GM21529 (cell line): ENCODE results near the gene GSTCD.
"Not testable (repeated sequence)": the region's sequence is repeated elsewhere in the genome, so short reads cannot be mapped to it uniquely, and the experiment has no call there.

Source experiments
- ATAC-seq: cut with Tn5 transposase; IDR thresholded peaks from one replicate; pipeline ENCODE4 v1.9.1; 2021; ENCODE audit not compliant: unreplicated experiment

GSTCD gene

DNA sequence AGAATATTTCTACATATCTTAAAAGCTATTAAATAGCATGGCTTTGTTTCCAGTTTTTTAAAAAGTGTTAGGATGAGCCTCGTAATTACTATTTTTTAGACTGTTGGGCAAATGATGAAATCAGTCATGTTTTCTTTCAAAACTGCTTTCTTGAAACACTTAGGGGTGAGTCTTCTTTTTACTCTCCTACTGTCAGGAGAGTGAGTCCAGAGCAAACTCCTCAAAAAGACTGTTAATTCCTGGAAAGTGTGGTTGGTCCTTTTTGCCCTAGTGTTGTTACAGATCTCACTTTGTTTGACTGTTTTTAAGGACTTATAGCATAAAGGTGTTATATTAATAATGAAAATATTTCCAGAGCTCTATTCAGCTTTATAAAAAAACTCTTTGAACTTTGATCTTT is 6.3 kb downstream of the GSTCD start:
- ATAC-seq = no peak

- ATAC-seq = no peak
Measured at GRCh38 chr4:105715692-105716278, 7.2 kb downstream of the GSTCD start.

GRCh38 chr4:105719204-105719603 is 10.6 kb downstream of the GSTCD start:
- ATAC-seq = no peak

DNA sequence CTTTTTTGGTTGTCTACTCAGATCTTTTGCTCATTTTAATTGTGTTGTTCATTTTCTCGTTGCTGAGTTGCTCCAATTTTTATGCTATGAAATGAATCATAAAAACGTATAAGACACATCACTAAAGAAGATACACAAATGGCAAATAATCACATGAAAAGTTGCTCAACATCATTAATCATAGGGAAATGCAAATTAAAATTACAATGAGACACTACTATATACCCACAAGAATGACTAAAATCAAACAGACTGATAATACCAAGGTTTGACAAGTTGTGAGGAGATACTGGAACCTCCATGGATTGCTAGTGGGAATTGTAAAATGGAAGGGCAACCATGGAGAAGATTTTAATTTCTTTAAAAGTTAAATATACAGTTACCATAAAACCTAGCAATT is 17.0 kb downstream of the GSTCD start:
- no peak for ATAC-seq

- ATAC-seq = not testable (repeated sequence)
Measured at GRCh38 chr4:105729895-105730294, 21.3 kb downstream of the GSTCD start.

GRCh38 chr4:105735217-105735616 is 26.6 kb downstream of the GSTCD start:
- not testable (repeated sequence) for ATAC-seq

DNA sequence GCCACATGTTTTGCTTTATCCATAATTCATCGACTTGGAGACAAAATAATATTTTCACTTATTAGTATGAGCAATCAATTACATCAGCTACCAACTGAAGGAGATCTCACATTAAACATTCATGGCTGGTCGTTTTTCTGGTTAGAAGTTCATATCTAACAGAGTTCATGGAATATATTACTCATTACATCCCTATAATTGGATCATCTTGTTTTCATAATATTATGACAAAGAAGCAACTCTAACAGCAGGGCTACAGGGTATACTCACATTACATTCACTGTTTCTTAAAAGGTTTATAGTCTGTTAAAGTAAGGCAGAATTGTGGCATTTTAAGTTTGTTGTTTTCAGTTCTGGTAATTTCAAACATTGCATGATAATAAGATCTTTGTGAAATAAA is 33.0 kb downstream of the GSTCD start:
- no peak for ATAC-seq

GRCh38 chr4:105748222-105748621 is 39.6 kb downstream of the GSTCD start:
- ATAC-seq = no peak

- ATAC-seq = no peak
Measured at GRCh38 chr4:105751718-105752299, 43.2 kb downstream of the GSTCD start.

- no peak for ATAC-seq
Measured at GRCh38 chr4:105753361-105753760, 44.8 kb downstream of the GSTCD start.

GRCh38 chr4:105755375-105755774 is 46.8 kb downstream of the GSTCD start:
- no peak for ATAC-seq

DNA sequence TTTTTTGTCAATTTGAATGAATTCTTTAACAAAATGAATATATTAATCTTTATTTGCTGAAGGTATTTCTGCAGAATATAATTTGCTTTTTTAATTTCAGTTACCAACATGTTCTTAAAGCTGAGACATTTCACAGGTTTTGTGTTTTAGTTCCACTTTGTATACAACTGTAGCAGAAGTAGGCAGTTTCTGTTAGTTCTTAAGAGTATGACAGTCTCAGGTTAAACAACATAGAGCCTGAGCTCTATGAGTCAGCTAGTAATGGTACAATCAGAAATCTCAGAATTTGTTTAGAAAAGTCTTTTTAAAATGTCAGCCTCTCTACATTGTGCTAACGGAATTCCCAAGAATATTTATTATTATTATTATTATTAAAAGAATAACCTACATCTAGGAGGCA is 50.4 kb downstream of the GSTCD start:
- ATAC-seq = peak; percentile 65

GRCh38 chr4:105765690-105766407 is 57.3 kb downstream of the GSTCD start:
- no peak for ATAC-seq

- no peak for ATAC-seq
Measured at GRCh38 chr4:105767579-105767978, 59.0 kb downstream of the GSTCD start.

DNA sequence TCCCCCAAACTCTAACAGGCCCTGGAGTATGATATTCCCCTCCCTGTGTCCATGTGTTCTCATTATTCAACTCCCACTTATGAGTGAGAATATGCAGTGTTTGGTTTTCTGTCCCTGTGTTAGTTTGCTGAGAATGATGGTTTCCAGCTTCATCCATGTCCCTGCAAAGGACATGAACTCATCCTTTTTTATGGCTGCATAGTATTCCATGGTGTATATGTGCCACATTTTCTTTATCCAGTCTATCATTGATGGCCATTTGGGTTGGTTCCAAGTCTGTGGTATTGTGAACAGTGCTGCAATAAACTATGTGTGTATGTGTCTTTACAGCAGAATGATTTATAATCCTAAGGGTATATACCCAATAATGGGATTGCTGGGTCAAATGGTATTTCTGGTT is 61.9 kb downstream of the GSTCD start:
- ATAC-seq = not testable (repeated sequence)

GRCh38 chr4:105772065-105772464 is 63.5 kb downstream of the GSTCD start:
- ATAC-seq = not testable (repeated sequence)

DNA sequence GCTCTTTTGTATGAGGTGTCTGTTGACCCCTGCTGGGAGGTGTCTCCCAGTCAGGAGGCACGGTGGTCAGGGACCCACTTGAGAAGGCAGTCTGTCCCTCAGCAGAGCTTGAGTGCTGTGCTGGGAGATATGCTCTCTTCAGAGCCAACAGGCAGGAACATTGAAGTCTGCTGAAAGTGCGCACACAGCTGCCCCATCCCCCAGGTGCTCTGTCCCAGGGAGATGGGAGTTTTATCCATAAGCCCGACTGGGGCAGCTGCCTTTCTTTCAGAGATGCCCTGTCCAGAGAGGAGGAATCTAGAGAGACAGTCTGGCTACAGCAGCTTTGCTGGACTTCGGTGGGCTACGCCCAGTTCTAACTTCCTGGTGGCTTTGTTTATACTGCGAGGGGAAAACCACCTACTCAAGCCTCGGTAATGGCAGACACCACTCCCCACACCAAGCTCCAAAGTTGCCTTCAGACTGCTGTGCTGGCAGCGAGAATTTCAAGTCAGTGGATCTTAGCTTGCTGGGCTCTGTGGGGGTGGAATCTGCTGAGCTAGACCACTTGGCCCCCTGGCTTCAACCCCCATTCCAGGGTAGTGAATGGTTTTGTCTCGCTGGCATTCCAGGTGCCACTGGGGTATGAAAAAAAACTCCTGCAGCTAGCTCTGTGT is 67.3 kb downstream of the GSTCD start:
- ATAC-seq = not testable (repeated sequence)

DNA sequence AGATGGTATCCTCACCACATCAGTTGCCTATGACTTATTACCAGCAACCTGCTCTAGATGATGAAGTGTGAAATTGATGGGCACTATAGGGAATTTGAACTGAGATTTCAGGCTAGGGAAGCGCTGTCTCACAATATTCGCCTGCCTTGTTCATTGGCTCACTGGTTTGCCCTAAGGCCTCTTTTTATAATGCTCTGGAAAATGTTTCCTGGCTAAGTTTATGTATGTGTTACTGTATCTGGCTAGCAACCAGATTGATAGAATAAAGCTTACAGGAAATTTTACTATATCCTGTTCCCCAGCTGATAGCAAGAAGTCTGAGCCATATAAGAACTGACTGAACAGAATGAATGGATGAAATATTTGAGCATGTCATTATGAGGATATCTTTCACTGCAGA is 71.6 kb downstream of the GSTCD start:
- no peak for ATAC-seq

GRCh38 chr4:105784761-105785160 is 76.2 kb downstream of the GSTCD start:
- ATAC-seq = no peak

DNA sequence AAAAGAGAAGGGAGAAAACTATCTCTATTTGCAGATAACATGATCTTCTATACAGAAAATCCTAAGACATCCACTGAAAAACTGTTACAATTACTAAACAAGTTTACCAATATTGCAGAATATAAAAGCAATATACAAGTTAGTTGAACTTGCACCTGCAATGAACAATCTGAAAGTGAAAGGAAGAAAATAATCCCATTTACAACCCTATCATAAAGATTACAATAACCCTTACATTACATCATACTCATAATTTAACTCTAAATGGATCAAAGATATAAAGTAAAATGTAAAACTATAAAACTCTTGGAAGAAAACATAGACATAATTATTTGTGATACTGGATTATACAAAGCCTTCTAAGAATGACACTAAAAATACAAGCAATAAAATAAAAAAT is 77.2 kb downstream of the GSTCD start:
- ATAC-seq = no peak

DNA sequence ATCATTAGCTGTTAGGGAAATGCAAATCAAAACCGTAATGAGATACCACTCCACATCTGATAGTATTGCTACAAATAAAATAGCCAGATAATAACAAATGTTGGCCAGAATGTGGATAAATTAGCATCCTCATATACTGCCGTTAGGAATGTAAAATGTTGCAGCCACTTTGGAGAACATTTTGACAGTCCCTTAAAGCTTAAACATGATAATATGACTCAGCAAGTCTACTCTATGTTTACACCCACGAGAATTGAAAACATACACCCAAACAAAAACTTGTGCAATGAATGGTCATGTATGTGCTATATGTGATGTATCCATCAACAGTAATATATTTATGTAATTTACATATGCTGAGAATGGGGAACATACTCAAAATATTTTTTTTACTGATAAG is 78.2 kb downstream of the GSTCD start:
- ATAC-seq = no peak

DNA sequence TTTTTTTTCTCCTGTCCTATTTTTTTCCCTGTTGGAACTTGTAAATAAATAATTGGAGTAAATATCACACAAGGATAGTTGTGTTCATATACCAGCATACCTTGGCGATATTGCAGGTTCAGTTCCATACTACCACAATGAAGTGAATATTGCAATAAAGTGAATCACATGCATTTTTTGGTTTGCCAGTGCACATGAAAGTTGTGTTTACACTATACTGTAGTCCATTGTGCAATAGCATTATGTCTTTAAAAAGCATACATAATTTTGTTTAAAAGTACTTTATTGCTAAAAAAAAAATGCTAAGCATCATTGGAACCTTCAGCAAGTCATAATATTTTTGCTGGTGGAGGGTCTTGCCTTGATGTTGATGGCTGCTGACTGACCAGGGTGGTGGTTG is 88.6 kb downstream of the GSTCD start:
- no peak for ATAC-seq
